ENCODE measurements around the gene OSBP.

The OSBP gene

DNA sequence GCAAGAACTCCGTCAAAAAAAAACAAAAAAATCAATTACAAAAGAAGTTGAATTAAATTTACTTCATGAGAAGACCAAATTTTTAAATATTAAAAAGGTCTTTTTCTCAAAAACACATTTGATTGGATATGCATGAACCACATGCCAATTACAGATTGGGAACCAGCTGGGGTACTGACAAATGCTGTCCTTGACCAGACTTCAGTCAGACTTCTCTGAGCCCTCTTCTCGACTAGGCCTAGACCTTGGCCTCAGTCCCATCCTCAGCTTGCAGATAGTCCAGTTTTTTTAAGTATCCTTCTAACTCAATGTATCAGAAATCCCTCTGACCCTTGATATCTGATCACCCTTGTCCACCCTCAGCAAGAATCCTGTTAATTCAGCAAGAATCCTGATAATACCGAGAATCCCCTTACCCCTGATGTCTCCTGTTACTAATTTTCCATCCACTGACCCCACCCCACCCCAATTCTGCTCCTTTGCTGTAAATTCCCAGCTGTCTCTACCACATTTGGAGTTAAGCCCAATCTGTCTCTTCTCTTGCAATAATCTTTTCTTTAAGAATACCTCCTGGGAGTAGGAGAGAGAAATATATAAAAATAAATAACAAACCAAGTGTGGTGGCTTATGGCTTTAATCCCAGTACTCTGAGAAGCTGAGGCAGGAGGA, 73.3 kb downstream of the OSBP start:
- H3K27me3 Mint-ChIP-seq: peaks cover 8 to 12% of the 10 kb centered on the region in 2 donors
- no peak for DNase-seq
- H3K4me3 Mint-ChIP-seq: no peak overlapping the region
- peaks cover 0 to 7% of the 10 kb centered on the region in 2 donors for H3K4me1 Mint-ChIP-seq (ENCODE audit: low read depth in 2 of 2)
- H3K9me3 Mint-ChIP-seq: no peaks in the 10 kb centered on the region
- ATAC-seq (replicated peaks): no peak
- H3K27ac Mint-ChIP-seq: no peak overlapping the region
- peaks cover 3% of the 10 kb centered on the region for H3K36me3 Mint-ChIP-seq (ENCODE audit: insufficient read depth)

DNA sequence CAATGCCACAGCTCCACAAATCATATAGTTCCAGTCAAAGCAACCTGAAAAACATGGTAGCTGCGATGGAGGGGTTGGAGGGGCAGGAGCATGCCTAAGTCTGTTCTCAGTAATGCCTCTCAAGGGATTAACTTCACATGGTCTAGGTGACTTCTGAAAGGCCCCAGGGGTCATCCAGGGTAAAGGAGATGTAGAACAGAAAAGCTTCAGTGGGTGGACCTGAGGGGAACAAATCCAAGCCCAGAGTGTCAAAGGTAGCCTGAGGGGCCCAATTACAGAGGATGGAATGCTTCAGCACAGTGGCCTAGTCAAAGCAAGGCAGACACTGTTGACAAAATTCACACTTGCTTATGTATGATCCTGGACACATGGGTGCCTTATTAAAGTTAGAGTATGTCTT, 80.9 kb downstream of the OSBP start:
- no peak for ATAC-seq (replicated peaks)
- Mint-ChIP-seq H3K27ac (no peak overlapping the region), H3K4me1 (ENCODE audit: low read depth in 2 of 2) (peaks cover 0 to 13% of the 10 kb centered on the region in 2 donors), H3K36me3 (ENCODE audit: insufficient read depth) (peaks cover 3% of the 10 kb centered on the region), H3K9me3 (no peaks in the 10 kb centered on the region), H3K27me3 (peaks cover 10 to 17% of the 10 kb centered on the region in 2 donors), H3K4me3 (no peak overlapping the region)
- DNase-seq: no peak

DNA sequence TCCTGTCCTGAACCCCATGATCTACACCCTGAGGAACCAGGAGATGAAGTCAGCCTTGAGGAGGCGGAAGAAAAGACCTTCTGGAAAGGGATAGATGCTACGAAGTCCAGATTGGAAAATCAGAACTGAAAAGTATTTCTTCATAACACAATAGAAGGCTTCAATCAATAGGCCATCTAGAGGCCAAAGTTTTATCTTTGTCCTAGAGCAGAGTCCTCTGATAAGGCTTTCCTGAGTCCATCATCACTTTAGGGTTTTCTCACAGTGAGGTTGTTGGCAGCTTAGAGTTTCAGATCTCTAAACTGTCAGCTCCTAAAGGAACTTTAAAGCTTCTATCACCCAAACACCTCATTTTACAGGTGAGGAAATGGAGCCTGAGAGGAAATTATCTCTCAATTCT, 83.0 kb downstream of the OSBP start:
- peaks cover 10 to 17% of the 10 kb centered on the region in 2 donors for H3K27me3 Mint-ChIP-seq
- H3K27ac Mint-ChIP-seq: no peak overlapping the region
- H3K36me3 Mint-ChIP-seq (ENCODE audit: insufficient read depth): no peaks in the 10 kb centered on the region
- H3K4me3 Mint-ChIP-seq: no peak overlapping the region
- H3K9me3 Mint-ChIP-seq: no peaks in the 10 kb centered on the region
- DNase-seq (no peak), ATAC-seq (replicated peaks) (no peak)
- peaks cover 0 to 9% of the 10 kb centered on the region in 2 donors for H3K4me1 Mint-ChIP-seq (ENCODE audit: low read depth in 2 of 2)

DNA sequence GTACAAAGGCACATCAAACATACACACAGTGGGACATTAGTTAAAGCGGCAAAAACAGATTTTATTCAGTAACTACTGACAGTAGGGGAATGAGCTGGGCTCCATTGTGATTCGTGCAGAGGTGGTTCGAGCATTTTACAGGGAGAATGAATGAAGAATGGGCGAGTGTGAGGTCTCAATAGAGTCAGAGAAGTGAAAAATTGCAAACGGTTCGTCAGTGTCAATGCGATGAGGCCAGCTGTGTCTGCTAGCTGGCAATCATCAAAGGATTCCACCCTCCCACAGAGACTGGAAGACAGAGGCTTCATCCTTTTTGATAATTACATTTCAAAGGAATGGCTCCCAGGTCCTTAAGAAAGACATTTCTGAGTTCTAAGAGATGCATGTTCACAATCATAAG, 86.9 kb downstream of the OSBP start:
- H3K4me3 Mint-ChIP-seq: no peak overlapping the region
- no peaks in the 10 kb centered on the region for H3K36me3 Mint-ChIP-seq (ENCODE audit: insufficient read depth)
- no peak overlapping the region for H3K27ac Mint-ChIP-seq
- DNase-seq (no peak), ATAC-seq (replicated peaks) (no peak)
- H3K4me1 Mint-ChIP-seq (ENCODE audit: low read depth in 2 of 2): no peaks in the 10 kb centered on the region
- peaks cover 30 to 43% of the 10 kb centered on the region in 2 donors for H3K27me3 Mint-ChIP-seq
- H3K9me3 Mint-ChIP-seq: no peaks in the 10 kb centered on the region

Data from effector memory CD8-positive, alpha-beta T cell (primary cell).